Kidney (tissue), 14 donors: ENCODE measurements around the gene TSPAN6. TPM values are rescaled to one million over a fixed set of nuclear protein-coding genes. Genes with fewer than 3 reads are reported as not detected.

Experiments used
- DNase-seq, 5 donors: peaks; one replicate each; pipeline ENCODE4 v3.0.0-alpha.2; 2013 to 2020
- FAIRE-seq: peaks from 2 replicates; lab custom pipeline; 2012; peaks lifted over from hg19 to GRCh38; lab: Jason Lieb, UNC
- H3K27ac ChIP-seq, 2 donors: one replicate each; pipeline ENCODE4 v1.7.0; 2013; ENCODE audit warnings: low read depth in 2 of 2, low read length in 2 of 2, inconsistent platforms in 1 of 2
- H3K27me3 ChIP-seq: one replicate; pipeline ENCODE4 v1.7.1; 2013; ENCODE audit warnings: low read length, inconsistent platforms; ENCODE audit not compliant: control insufficient read depth, insufficient read depth
- H3K36me3 ChIP-seq, 3 donors: one replicate each; pipeline versions ENCODE4 v1.7.0 to v1.7.1; 2013; ENCODE audit warnings: low read length in 3 of 3, control low read depth in 1 of 3, inconsistent platforms in 1 of 3; ENCODE audit not compliant: insufficient read depth in 3 of 3, control insufficient read depth in 2 of 3
- H3K4me1 ChIP-seq, 3 donors: one replicate each; pipeline versions ENCODE4 v1.7.0 to v1.7.1; 2013; ENCODE audit warnings: low read length in 3 of 3, inconsistent platforms in 1 of 3, low read depth in 1 of 3; ENCODE audit not compliant: control insufficient read depth in 2 of 3, insufficient read depth in 2 of 3
- H3K4me3 ChIP-seq, 3 donors: one replicate each; pipeline versions ENCODE4 v1.7.0 to v1.8.1; 2013; ENCODE audit warnings: low read length in 3 of 3, control low read depth in 1 of 3, inconsistent platforms in 1 of 3
- H3K9ac ChIP-seq, 3 donors: one replicate each; pipeline versions ENCODE4 v1.7.0 to v1.7.1; 2013; ENCODE audit warnings: low read length in 3 of 3, control low read depth in 1 of 3, inconsistent platforms in 1 of 3
- H3K9me3 ChIP-seq, 3 donors: one replicate each; pipeline versions ENCODE4 v1.7.0 to v1.7.1; 2013; ENCODE audit warnings: low read length in 3 of 3, control low read depth in 1 of 3, inconsistent platforms in 1 of 3; ENCODE audit not compliant: control insufficient read depth in 2 of 3, insufficient read depth in 1 of 3
- intact Hi-C: fragments of 100-400 bp; cut with DNase I; formaldehyde crosslinking; loops from one replicate; pipeline ENCODE4 v1.11.1; 2022
- polyA plus RNA-seq: library from polyadenylated mRNA; stranded (reverse); fragments of 350-450 nt; fragmentation: Illumina TruSeq; extraction: RNeasy Lipid Tissue Mini Kit (QIAGEN cat#74804); gene quantifications from one replicate; pipeline ENCODE4 v1.2.3, GENCODE V29; 2014; ENCODE audit warnings: low read depth, low replicate concordance; ENCODE audit not compliant: insufficient read depth
- total RNA-seq: library from RNA; stranded (reverse); fragmentation: NEBNext Ultra II Directional; extraction: Animal tissue kit (Norgen Biotek cat#: 25700); gene quantifications from one replicate; pipeline ENCODE4 v1.2.1, GENCODE V29; 2021
- TF ChIP-seq, protein P1 (sequence below): IDR thresholded peaks from 3 replicates; pipeline ENCODE4 v1.5.1; 2012; ENCODE audit warnings: mild to moderate bottlenecking, moderate library complexity, borderline replicate concordance; ENCODE audit not compliant: insufficient read depth; ENCODE audit errors: extremely low read depth
- donor health status: control.
- donor health status: control.
- donor health status: control.
- donor health status: control.
- donor health status: control.
- donor health status: DM: yes; HTN: yes; CAD: no.
- donor health status: Normal renal cell carcinoma (clear cell type).

Gene TSPAN6
- total and polyA plus RNA-seq, 2 donors from 2014 or later, result 27.8 to 60.1 TPM

DNA sequence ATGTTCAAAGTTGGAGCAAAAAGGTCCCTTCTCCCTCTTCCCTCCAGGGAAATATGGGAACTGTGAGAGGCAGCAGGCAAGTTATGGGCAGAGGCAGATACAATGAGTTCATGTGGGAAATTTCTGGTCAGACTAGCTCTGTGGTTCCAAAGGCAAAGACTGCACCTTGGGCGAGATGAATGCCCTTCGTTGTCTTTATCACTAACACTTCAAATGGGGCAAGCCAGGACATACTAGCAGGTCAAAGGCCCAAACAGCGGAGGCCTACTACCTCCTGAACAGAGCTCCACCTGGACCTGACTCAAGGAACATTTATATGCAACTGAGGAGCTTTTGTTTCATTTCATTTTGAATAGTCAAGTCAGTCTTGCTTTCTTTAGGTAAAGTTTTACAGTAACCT lies 36.4 kb upstream of the TSPAN6 start:
- intact Hi-C loops, result no loop called here
- Histone ChIP-seq H3K9me3 (no peaks in the 10 kb centered on the region), H3K9ac (no peak overlapping the region), H3K36me3 (peaks cover 0 to 4% (median 0%) of the 10 kb centered on the region in 3 donors), H3K27me3 (peaks cover 5% of the 10 kb centered on the region), H3K4me3 (no peak overlapping the region), H3K4me1 (no peaks in the 10 kb centered on the region), H3K27ac (no peak overlapping the region)
- TF ChIP-seq, protein P1, sequence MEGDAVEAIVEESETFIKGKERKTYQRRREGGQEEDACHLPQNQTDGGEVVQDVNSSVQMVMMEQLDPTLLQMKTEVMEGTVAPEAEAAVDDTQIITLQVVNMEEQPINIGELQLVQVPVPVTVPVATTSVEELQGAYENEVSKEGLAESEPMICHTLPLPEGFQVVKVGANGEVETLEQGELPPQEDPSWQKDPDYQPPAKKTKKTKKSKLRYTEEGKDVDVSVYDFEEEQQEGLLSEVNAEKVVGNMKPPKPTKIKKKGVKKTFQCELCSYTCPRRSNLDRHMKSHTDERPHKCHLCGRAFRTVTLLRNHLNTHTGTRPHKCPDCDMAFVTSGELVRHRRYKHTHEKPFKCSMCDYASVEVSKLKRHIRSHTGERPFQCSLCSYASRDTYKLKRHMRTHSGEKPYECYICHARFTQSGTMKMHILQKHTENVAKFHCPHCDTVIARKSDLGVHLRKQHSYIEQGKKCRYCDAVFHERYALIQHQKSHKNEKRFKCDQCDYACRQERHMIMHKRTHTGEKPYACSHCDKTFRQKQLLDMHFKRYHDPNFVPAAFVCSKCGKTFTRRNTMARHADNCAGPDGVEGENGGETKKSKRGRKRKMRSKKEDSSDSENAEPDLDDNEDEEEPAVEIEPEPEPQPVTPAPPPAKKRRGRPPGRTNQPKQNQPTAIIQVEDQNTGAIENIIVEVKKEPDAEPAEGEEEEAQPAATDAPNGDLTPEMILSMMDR, result no peak
- FAIRE-seq (no peak), DNase-seq (no peak)

DNA sequence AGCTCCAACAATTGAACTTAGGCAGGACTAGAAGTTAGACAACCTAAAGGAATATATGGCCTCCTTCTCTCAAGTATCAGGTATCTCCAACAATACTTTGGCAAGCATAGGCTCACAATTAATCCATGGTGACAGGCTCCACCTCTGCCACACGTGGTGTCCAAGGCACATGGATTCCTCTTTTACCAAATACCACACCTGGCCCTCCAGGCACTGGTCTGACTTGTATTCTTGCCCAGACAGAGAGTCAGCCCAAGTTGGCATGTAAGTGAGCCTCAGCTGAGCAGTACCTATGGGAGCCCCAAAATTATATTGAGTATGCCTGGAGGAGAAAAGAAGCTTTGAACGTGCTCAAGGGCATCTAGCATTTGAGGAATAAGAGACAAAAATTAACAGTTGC lies 27.0 kb upstream of the TSPAN6 start:
- Histone ChIP-seq H3K36me3 (no peaks in the 10 kb centered on the region), H3K27me3 (no peaks in the 10 kb centered on the region), H3K4me1 (no peaks in the 10 kb centered on the region), H3K27ac (no peak overlapping the region), H3K9me3 (no peaks in the 10 kb centered on the region), H3K4me3 (no peak overlapping the region), H3K9ac (no peak overlapping the region)
- intact Hi-C loops, result no loop called here
- TF ChIP-seq, protein P1, result no peak
- DNase-seq, result no peak
- no peak for FAIRE-seq

DNA sequence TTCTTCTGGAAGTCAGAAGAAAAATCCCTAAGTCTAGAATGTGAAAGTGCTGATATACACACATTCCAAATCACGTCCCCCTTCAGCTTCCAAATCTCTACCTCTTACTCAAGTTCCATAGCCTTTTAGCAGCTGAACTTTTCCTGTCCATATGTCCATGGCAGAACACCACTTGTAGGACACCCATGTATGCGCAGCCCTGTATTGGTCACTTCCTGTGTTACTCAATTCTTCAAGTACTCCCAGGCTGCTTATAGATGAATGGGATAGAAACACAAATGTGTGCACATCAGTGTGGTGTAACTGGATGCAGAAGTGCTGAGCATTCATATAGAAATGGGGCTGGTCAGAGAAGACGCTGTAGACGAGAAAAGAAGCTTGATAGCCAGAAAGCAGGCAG lies 26.2 kb upstream of the TSPAN6 start:
- H3K9ac ChIP-seq, result no peak overlapping the region
- intact Hi-C loops, result no loop called here
- FAIRE-seq (no peak), DNase-seq (no peak)
- no peak overlapping the region for H3K4me3 ChIP-seq
- no peaks in the 10 kb centered on the region for H3K9me3 ChIP-seq
- H3K4me1 ChIP-seq, result no peaks in the 10 kb centered on the region
- no peaks in the 10 kb centered on the region for H3K27me3 ChIP-seq
- TF ChIP-seq, protein P1, result no peak
- no peak overlapping the region for H3K27ac ChIP-seq
- H3K36me3 ChIP-seq, result no peaks in the 10 kb centered on the region

DNA sequence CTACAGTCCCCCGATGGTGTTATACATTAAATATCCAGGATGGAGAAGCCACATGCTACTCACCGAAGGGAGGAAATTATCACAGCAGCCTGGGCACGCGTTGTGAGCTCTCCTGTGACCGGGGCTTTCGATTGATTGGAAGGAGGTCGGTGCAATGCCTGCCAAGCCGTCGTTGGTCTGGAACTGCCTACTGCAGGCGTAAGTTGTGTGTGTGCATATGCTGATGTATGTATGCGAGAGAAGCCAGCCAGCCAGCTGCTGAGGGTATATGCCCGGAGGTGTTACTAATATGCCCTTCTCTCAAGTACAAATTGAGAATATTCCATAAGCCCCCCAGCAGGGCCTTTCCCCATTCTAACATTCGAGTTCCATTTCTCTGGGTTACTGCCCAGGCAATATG lies 25.6 kb upstream of the TSPAN6 start:
- H3K27me3 ChIP-seq, result no peaks in the 10 kb centered on the region

More for the DNA sequence above, 25.6 kb upstream of the TSPAN6 start:
- intact Hi-C loops, result no loop called here
- Histone ChIP-seq H3K4me3 (no peak overlapping the region), H3K27ac (no peak overlapping the region), H3K4me1 (no peaks in the 10 kb centered on the region), H3K36me3 (no peaks in the 10 kb centered on the region), H3K9me3 (no peaks in the 10 kb centered on the region), H3K9ac (no peak overlapping the region)
- DNase-seq (peak in 1 of 5 donors; percentile 62), FAIRE-seq (no peak)
- TF ChIP-seq, protein P1, result no peak
